Ecto neural progenitor cell (in vitro differentiated cells): ENCODE measurements around the gene VANGL1.

Source experiments
- DNase-seq: peaks from one replicate; pipeline ENCODE4 v3.0.0-alpha.2; 2018; ENCODE audit warnings: low spot score

VANGL1 gene

GRCh38 chr1:115744646-115745275, 103.0 kb downstream of the VANGL1 start:
- no peak for DNase-seq

GRCh38 chr1:115746021-115746690, 104.4 kb downstream of the VANGL1 start:
- DNase-seq = no peak
